GM19239 (cell line): Measurements from ENCODE around the gene CATSPERE.
A peak's percentile ranks its signal among the peaks of the same experiment; 100 is the strongest.
"Not testable (repeated sequence)": the region's sequence is repeated elsewhere in the genome, so short reads cannot be mapped to it uniquely, and the experiment has no call there.

Source experiments
- DNase-seq: peaks from one replicate; pipeline ENCODE4 v3.0.0; 2011; ENCODE audit warnings: low spot score; ENCODE audit not compliant: insufficient read length
- FAIRE-seq: peaks from 2 replicates; lab custom pipeline; 2011; peaks lifted over from hg19 to GRCh38; lab: Jason Lieb, UNC

Gene CATSPERE

DNA sequence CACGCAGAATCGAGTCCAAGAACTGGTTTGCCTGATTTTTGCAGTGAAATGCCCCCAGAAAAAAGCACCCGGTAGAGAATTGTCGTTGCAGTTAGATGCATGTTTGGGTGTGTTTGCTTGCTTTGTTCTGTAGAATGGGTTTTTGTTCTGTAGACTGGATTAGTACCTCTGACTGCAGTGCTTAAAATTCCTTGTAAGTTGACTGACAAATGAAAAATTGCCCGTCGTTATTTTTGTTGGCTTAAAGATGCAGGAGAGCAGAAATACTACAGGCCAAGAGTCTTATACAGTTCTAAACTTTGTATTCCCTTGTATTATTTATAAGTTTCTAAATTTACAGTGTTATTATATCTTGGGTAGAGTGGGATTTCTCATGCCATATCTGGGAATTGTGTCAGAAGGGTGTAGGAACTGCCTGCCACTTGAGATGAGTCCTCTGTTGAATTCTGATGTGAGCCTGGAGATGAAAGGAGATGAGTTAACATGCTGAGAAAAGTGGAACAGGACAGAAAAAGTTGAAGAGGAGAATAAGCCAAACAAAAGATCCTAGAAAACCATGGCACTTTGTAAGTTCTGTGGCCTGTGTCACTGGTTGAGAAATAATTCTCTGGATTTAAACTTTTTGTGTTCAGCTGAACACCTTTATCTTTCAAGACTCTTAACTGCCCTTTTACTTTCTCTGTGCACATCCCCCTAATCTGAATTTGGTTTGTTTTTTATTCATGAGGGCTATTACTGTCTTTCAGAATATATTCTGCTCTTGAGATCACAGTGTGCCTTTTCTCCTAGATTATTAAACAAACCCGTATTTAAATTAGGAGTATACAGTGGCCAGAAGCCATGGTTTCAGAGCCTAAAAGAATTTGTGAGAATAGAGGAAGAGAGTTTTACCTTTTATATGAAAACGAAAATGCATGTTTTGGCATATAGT, 193.3 kb downstream of the CATSPERE start:
- no peak for FAIRE-seq
- no peak for DNase-seq

DNA sequence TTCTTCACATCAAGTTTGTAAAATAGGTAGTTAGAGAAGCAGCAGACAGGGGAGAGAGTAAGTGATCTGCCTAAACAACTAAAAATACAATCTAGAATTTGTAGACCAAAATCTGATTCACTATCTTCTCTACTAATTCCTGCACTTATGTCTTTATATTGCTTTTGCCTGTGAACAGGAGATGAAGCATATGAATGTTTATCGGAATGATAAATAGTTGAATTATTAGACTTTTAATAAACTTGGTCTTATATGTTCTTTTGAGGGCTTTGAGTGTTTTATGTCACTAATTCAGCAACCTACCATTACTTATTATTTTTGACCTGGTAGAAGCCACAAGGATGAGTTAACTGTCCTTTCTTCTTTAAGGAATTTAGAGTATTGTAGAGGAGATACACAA, 194.1 kb downstream of the CATSPERE start:
- FAIRE-seq = no peak
- no peak for DNase-seq

DNA sequence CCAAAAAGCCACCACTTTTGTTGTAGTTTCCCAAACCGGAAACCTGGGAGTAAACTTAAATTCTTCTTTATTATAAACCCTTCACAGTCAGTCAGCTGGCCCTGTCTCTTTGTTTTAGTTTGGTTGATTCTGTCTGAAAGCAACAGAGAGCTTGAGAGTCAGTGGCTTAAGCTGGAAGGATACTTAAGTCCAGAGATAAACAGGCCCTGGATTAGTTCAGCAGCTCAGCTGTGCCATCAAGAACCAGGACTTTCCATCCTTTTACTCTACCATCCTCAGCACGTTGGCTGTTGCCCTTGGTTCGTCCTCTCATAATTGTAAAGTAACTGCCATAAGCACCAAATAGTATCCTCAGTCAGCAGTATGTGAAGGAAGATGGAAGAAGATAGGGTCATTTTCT, 196.3 kb downstream of the CATSPERE start:
- no peak for FAIRE-seq
- DNase-seq = no peak

DNA sequence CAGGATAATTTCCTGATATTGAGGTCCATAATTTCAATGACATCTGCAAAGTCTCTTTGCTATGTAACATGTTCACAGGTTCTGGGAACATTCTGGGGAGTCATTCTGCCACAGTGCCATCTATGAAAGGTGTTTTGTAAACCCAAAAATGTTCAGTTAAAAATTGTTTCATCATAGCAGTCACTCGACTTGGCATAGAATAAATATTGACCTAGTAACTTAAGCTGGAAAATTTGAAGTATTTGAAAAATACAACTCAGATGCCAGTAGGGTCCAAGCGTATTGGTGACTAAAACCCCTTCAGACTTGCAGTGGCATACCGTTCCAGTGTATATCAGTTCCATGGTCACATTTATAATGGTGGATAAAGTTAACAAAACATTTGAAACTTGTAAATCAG, 198.6 kb downstream of the CATSPERE start:
- DNase-seq (no peak), FAIRE-seq (no peak)

DNA sequence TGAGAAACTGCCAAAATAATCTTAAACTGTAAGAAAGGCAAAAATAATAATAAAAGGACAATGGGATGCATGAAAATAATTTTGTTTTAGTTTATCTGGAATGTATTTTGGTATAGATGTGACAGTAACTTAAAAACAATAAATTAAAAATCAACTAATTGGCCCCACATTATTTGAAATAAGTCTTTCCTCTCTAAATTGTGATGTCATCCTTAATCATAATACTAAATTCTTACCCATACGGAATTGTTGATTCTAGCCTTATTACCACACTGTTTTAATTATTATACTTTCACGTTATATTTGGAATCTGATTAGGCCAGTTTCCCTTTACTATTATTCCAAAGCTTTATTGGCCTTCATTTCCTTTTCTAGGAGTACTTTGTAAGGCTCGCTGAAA, 199.5 kb downstream of the CATSPERE start:
- DNase-seq (no peak), FAIRE-seq (no peak)

DNA sequence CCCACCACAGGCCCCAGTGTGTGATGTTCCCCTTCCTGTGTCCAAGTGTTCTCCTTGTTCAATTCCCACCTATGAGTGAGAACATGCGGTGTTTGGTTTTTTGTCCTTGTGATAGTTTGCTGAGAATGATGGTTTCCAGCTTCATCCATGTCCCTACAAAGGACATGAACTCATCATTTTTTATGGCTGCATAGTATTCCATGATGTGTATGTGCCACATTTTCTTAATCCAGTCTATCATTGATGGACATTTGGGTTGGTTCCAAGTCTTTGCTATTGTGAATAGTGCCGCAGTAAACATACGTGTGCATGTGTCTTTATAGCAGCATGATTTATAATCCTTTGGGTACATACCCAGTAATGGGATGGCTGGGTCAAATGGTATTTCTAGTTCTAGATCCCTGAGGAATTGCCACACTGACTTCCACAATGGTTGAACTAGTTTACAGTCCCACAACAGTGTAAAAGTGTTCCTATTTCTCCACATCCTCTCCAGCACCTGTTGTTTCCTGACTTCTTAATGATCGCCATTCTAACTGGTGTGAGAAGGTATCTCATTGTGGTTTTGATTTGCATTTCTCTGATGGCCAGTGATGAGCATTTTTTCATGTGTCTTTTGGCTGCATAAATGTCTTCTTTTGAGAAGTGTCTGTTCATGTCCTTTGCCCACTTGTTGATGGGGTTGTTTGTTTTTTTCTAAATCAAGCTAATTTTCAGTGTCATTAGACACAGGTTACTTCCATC, 200.7 kb downstream of the CATSPERE start:
- DNase-seq, FAIRE-seq: not testable (repeated sequence)

DNA sequence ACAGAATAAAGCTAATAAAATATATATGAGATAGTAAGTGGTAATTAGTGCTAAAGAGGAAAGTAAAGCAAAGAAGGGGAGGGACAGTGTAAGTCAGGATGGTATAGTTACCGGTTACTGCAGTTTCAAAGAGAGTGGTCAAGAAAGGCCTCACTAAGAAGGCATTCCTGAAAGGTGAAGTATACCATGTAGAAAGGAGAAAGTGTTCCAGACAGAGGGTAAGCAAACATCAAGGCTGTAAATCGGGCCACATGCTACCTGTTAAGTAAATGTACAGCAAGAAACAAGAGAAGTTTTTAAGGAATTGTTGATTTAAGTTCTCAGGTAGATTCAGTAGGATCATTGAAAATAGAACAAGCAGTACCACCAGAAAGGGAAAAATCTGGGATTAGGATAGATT, 201.5 kb downstream of the CATSPERE start:
- FAIRE-seq = no peak
- DNase-seq = no peak

DNA sequence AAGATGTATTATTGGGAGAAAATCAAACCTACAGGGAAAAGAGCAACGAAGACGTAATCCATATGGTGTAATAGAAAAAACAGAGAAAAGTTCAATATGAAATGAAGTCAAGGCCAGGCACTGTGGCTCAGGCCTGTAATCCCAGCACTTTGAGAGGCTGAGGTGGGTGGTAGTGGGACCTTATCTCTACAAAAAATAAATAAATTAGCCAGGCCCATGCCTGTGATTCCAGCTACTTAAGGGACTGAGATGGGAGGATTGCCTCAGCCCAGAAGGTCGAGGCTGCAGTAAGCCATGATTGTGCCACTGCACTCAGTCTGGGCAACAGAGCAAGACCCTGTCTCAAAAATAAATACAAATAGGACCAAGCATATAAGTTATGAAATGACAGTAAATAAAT, 203.3 kb downstream of the CATSPERE start:
- FAIRE-seq (no peak), DNase-seq (no peak)

DNA sequence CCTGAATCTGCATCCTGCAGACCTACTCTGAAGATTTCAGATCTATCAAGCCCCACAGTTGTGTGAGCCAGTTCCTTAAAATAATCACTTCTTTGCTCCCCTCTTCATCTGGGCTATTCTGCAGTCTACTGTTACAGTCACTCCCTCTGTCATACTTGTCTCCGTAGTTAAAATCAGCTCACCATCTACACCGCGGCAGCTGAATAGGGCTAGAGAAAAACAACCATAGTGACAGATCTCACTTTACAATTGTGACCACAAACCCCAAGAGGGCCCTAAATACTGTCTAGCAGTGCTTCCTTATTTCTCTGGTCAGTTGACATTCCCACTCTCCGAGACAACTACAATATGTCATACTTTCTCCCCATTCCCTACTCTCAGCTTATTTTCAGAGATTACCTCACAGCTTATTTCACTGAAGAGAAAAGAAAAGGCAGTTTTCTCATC, 204.7 kb downstream of the CATSPERE start:
- FAIRE-seq = peak; percentile 89
- DNase-seq = no peak

DNA sequence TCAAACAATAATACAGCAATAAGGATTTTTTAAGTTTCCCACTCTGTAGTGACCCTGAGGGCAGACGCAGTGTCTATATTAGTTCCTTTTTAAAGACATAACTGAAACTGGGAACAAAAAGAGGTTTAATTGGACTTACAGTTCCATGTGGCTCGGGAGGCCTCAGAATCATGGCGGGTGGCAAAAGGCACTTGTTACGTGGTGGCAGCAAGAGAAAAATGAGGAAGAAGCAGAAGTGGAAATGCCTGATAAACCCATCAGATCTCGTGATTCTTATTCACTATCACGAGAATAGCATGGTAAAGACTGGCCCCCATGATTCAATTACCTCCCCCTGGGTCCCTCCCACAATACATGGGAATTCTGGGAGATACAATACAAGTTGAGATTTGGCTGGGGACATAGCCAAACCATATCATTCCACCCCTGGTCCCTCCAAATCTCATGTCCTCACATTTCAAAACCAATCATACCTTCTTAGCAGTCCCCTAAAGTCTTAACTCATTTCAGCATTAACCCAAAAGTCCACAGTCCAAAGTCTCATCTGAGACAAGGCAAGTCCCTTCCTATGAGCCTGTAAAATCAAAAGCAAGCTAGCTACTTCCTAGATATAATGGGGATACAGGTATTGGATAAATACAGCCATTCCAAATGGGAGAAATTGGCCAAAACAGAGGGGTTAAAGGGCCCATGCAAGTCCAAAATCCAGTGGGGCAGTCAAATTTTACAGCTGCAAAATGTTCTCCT, 205.8 kb downstream of the CATSPERE start:
- FAIRE-seq = not testable (repeated sequence)

DNA sequence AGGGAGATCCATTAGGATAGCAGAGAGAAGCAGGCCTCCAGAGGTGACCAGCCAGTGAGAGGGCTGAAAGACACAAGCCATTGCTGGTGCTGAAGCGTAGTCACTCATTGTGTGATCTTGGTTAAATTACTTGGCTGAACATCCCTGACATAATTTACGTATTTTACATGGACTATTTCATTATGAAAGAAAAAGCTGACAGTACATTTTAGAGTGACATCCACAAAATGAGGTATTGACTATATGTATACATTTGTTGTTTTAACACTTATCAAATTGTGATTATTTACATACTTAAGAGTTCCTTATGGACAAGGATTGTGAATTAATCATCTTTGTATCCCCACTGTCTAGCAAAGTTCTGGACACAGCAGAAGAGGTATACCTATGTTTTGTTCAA, 206.7 kb downstream of the CATSPERE start:
- DNase-seq (no peak), FAIRE-seq (no peak)

More for the DNA sequence above, 205.8 kb downstream of the CATSPERE start:
- DNase-seq = not testable (repeated sequence)

DNA sequence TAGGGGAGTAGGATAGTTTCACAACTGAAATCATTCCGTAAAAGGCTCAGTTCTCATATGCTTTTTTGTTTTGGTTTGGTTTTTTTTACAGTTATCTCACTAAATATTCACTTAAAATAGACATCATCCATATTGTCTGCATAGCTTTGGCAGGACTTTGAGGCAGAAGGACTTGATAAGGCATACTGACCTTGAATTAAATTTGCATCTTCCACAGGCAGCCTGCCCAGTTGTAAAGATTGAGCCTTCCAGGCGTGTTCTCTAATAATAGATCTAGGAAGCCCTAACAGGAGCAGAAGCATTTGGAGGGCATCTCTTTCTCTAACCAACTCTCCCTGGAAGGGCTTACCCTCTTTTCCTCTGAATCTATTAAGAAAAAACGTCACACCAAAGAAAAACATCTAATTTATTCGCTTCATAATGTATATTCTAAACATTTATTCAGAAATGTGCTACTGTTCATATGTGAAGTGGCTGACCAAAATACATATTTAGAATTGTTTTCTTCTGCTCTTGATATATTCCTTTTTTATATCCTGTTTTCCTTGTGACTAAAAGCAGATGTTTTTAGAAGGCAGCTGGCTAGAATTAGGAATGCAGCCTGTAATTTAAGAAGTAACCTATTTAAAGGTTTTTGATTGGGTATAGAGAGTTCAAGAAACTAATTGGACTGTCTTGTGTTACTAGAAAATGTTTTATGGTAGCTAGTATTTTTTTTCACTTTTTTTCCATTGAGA, 212.0 kb downstream of the CATSPERE start:
- FAIRE-seq = no peak
- DNase-seq = no peak

DNA sequence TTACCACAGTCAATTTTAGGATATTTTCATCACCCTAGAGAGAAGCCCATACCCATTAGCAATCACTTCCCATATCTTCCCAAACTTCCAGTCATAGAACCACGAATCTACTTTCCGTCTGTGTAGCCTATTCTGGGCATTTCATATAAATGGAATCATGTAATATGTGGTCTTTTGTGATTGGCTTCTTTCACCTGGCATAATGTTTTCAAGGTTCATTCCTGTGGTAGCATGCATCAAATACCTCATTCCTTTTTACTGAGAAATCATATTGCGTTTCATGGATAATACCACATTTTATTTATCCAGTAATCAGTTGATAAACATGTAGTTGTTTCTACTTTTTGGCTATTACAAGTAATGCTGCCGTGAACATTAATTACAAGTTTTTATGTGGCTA, 213.4 kb downstream of the CATSPERE start:
- DNase-seq (no peak), FAIRE-seq (no peak)

DNA sequence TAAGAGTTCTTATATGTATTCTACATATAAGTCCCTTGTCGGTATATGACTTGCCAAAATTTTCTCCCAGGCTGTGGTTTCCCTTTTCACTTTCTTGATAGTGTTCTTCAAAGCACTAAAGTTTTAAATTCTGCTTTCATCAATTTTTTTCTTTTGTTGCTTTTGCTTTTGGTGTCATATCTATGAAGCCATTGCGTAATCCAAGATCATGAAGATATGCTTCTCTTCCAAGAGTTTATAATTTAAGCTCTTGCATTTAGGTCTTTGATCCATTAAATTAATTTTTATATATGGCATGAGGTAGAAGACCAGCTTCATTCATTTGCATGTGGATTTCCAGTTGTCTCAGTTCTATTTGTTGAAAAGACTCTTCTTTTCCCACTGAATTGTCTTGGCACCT, 214.1 kb downstream of the CATSPERE start:
- FAIRE-seq (no peak), DNase-seq (no peak)

DNA sequence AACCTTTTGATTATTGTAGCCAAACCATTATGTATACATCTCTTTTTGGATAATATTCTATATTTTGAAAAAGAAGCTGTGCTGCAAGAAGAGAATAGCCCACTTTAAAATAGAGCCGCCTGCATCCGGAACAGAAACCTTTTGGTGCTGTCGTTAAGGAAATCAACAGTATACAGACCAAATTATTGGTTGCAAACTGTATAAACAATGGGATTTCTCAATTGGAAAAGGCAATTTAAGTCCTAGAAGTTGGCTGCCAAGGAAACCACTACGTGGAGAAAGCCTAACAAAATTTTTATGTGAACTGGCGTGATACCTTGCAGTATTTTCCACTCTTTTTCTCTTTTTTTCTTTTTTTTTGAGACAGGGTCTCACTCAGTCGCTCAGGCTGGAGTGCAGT, 217.6 kb downstream of the CATSPERE start:
- FAIRE-seq (no peak), DNase-seq (no peak)

DNA sequence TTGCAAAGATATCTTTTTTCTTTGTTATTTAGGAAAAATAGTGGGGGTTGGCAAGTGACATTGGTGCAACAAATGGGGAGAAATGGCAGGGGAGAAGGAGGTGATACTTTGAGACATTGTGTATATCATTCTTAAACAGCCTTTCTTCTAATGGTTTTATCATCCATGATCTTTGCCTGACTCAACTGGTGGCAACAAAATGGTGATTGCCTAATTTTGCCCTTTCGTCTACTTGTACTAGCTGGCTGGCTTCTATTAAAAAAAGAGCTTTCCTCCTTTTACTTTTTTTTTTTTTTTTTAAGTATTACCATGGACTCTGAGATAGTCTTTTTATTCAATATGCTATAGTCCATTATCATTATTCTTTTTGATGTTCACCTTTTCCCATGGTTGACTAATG, 219.6 kb downstream of the CATSPERE start:
- DNase-seq (no peak), FAIRE-seq (no peak)

DNA sequence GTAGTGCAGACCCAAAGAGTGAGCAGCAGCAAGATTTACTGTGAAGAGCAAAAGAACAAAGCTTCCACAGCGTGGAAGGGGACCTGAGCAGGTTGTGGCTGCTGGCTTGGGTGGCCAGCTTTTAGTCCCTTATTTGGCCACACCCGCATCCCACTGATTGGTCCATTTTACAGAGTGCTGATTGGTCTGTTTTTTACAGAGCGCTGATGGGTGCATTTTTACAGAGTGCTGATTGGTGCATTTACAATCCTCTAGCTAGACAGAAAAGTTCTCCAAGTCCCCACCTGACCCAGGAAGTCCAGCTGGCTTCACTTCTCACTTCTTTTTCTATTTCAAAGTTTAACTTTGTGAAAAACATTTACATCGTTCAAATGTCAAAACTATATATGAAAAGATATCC, 221.0 kb downstream of the CATSPERE start:
- DNase-seq, FAIRE-seq: not testable (repeated sequence)
